H1 (cell line): ENCODE measurements around the gene SLC2A4. TPM values are rescaled to one million over a fixed set of nuclear protein-coding genes. Genes with fewer than 3 reads are reported as not detected.

Experiments used
- CHD7 ChIP-seq: fragments of 300-600 bp; sonication (generic); IDR thresholded peaks from 2 replicates; pipeline ENCODE4 v1.7.1; 2012; ENCODE audit warnings: low read length, moderate library complexity, mild to moderate bottlenecking, inconsistent platforms; ENCODE audit not compliant: insufficient replicate concordance
- EZH2 ChIP-seq: fragments of 200-600 bp; sonication (generic); IDR thresholded peaks from 2 replicates; pipeline ENCODE4 v1.7.1; 2012; ENCODE audit warnings: low read depth, mild to moderate bottlenecking, moderate library complexity, low read length, inconsistent platforms; ENCODE audit not compliant: severe bottlenecking
- GABPA ChIP-seq: IDR thresholded peaks from 2 replicates; pipeline ENCODE4 v1.6.1; 2011; ENCODE audit warnings: mild to moderate bottlenecking, low read length, moderate library complexity, borderline replicate concordance; ENCODE audit not compliant: insufficient read depth
- POLR2AphosphoS5 ChIP-seq: IDR thresholded peaks from 2 replicates; pipeline ENCODE4 v1.6.1; 2011; ENCODE audit warnings: low read depth, low read length
- SAP30 ChIP-seq: fragments of 300-600 bp; sonication (generic); IDR thresholded peaks from 2 replicates; pipeline ENCODE4 v1.7.1; 2012; ENCODE audit warnings: low read length, moderate library complexity, mild to moderate bottlenecking, inconsistent platforms; ENCODE audit not compliant: insufficient read depth, insufficient replicate concordance
- USF2 ChIP-seq: IDR thresholded peaks from 2 replicates; pipeline ENCODE4 v1.6.1; 2011; ENCODE audit warnings: low read length, improper control_type of control experiment
- polyA plus RNA-seq, 7 experiments: library from polyadenylated mRNA; depleted of rRNA in 3 of 7; stranded (reverse) in 5 of 7; unstranded in 2 of 7; fragments of >200 nt in 5 of 7; fragments of 200-250 nt in 2 of 7; gene quantifications; 1 replicate in 5 of 7; 2 replicates in 1 of 7; 4 replicates in 1 of 7; pipeline versions ENCODE4 v1.2.1 to v1.2.3, GENCODE V29; 2011 to 2013; ENCODE audit warnings: missing spikeins in 2 of 7, mixed read lengths in 2 of 7
- total RNA-seq: library from RNA; stranded (reverse); fragmentation: NEBNext Ultra II Directional; extraction: Animal tissue kit (Norgen Biotek cat#: 25700); gene quantifications from 2 replicates; pipeline ENCODE4 v1.2.1, GENCODE V29; 2021

The SLC2A4 gene
- total and polyA plus RNA-seq, 2 of the 8 experiments (the other 6 are each of a cell fraction or from before 2014, with no cell fraction given): 5.7 to 6.9 TPM

GRCh38 chr17:7260651-7261378 lies 20.7 kb upstream of the SLC2A4 start (continued):
- no peak for TF ChIP-seq EZH2
- TF ChIP-seq USF2: no peak
- TF ChIP-seq CHD7: no peak
- peak; percentile 81; the same call in 1 of the 2 replicates for TF ChIP-seq POLR2AphosphoS5
- TF ChIP-seq GABPA: no peak
- no peak for TF ChIP-seq SAP30
